ENCODE measurements around the gene ZFAND4.
A peak's percentile ranks its signal among the peaks of the same experiment; 100 is the strongest.
"Not testable (repeated sequence)": the region's sequence is repeated elsewhere in the genome, so short reads cannot be mapped to it uniquely, and the experiment has no call there.

Gene ZFAND4

DNA sequence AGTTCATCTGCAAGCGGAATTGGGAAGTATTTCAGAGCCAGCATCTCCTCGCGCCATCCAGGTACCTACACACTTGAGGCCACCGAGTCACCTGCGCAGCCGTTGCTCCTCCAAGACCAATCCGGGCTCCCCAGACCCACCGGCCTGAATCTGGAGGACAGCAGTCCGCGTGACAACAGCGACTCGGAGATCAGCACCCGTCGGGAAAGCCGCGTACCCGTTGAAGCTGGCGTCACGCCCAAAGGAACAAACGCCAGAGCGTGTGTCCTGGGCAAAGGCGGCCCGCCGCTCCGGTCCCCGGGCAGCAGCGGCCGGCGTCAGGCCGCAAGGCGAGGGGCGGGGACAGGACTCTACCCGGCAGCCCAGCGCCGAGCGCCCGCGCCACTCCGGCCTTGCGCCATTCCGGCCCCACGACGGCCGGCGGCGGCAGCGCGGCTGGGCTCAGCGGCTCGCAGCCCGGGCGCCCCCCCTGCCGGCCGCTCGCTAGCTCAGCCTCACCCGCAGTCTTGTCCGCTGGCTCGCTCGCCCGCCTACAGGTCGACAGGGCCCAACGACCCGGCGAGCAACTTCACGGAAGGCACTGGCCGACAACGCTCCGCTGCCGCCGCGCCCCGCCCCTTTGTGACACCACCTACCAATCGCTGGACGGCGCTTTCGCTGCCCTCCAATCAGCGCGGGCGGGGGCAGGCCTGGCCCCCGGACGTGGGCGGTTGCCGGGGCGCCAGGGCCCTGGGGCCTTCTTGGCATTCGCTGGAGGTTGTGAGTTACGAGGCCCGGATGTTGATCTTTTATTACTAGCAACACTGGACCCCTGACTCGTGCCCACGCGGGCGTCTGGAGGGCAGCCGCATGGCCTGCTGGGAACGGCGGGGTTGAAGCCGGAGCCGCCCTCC is at the start of gene ZFAND4:
Gene ZFAND4 (minus strand): TSS at position 592 of the 893 bp plus-strand sequence. CDS start 9,047 bp downstream, outside the sequence.
- peak; percentile 99 for DNase-seq (ENCODE audit: low spot score)

GRCh38 chr10:45721503-45721902 is 48.9 kb upstream of the ZFAND4 start:
- DNase-seq (ENCODE audit: low spot score) = not testable (repeated sequence)

- DNase-seq (ENCODE audit: low spot score) = not testable (repeated sequence)
Measured at GRCh38 chr10:45717642-45718041, 45.1 kb upstream of the ZFAND4 start.

GRCh38 chr10:45717053-45717452 is 44.5 kb upstream of the ZFAND4 start:
- not testable (repeated sequence) for DNase-seq (ENCODE audit: low spot score)

DNA sequence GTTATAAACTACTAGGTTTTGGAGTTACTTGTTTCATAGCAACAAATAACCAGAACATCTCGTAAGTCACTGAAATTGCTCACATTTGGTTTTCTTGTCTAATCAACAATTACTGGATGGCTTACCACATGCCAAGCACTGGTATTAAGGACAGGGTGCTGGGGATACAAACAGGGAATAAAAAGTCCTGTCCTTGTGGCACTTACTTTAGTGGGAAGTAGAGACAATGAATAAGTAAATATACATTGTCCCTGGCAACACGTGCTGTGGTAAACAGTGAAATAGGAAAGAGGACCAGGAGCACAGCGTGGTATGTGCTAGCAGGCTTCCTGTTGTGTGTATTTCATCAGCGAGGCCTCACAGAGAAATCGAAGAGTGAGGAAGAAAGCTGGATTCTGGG is 38.7 kb upstream of the ZFAND4 start:
- DNase-seq (ENCODE audit: low spot score) = not testable (repeated sequence)

DNA sequence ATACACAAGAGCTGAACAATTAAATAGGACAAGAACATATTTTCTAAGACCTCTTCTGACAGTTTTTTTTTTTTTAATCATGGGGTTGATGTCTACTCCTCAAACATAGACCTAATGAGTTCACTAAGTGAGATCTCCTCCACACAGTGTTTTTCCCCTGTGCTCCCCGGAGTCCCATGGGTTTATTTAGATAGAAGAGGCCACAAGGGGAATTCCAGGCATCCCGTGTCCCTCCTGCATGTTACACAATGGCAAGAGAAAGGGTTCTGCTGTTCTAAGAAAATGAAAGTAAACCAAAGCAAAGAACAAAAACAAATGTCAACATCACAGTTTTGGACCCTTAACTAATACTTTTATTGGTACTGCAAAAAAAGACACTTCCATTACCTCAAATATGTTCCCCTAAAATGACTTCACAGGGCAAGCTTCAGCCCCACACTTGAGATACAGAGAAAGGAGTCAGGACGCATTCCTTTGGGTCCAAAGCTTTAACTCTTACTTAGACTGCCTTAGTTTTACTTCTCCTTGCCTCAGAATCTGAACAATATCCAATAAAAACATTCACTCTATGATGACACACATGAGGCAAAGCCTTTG is 37.7 kb upstream of the ZFAND4 start:
- DNase-seq (ENCODE audit: low spot score) = not testable (repeated sequence)

DNA sequence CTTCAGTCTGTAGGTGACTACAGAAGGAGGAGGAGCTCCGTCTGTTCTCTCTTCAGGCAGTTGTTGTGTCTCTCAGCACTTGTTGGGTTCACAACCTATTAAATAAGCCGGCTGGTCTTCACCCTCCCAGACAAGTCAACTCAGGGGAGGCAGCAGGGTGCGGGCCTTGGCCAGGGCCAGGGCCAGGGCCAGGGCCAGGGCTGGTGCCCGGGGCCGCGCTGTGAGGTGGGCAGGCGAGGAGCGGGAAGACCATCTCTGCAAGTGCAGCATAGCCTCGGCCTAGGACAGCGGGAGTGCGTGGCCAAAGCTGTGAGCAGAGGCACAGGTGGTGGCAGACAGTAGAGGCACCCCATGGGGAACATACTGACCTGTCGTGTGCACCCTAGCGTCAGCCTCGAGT is 5.9 kb upstream of the ZFAND4 start:
- DNase-seq (ENCODE audit: low spot score) = not testable (repeated sequence)

DNA sequence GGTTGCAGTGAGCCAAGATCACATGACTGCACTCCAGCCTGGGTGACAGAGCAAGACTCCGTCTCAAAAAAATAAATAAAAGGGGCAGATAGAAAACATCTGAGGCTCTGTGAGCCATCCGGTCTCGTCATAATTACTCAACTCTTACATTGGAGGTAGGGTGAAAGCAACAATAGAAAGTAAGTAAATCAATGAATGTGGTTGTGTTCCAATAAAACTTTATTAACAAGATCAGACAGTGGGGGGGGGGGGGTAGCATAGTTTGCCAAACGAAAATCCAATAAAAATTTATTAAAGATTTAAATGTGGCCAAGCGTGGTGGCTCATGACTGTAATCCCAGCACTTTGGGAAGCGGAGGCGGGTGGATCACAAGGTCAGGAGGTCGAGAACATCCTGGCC is 2.8 kb upstream of the ZFAND4 start:
- no peak for DNase-seq (ENCODE audit: low spot score)

- DNase-seq (ENCODE audit: low spot score) = no peak
Measured at GRCh38 chr10:45673074-45673648, 589 bp upstream of the ZFAND4 start.

DNA sequence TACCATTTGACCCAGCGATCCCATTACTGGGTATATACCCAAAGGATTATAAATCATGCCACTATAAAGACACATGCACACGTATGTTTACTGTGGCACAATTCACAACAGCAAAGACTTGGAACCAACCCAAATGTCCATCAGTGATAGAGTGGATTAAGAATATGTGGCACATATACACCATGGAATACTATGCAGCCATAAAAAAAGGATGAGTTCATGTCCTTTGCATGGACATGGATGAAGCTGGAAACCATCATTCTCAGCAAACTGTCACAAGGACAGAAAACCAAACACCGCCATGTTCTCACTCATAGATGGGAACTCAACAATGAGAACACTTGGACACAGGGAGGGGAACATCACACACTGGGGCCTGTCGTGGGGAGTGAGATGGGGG is 1.3 kb downstream of the ZFAND4 start:
- DNase-seq (ENCODE audit: low spot score) = not testable (repeated sequence)

GRCh38 chr10:45669897-45670296 is 2.7 kb downstream of the ZFAND4 start:
- not testable (repeated sequence) for DNase-seq (ENCODE audit: low spot score)

DNA sequence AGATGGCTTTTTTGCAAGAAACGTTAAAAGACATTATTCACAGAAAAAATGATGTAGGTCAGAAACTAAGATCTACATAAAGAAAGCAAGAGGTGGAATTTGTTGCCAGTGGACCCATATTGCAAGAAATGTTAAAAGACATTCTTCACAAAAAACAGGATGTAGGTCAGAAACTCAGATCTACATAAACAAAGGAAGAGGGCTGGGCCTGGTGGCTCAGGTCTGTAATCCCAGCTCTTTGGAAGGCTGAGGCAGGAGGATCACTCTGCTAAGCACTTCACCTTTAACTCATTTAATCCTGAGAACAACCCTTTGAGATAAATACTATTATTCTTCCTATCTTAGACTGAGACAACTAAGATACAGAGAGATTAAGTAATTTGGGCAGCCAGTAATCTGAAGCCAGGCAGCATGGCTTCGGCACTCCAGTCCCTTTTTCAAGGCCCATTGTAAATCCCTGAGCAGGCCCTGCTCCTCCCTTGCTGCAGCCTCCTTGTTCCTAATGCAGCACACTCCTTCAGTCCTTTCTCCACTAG is 11.6 kb downstream of the ZFAND4 start:
- no peak for DNase-seq (ENCODE audit: low spot score)

DNA sequence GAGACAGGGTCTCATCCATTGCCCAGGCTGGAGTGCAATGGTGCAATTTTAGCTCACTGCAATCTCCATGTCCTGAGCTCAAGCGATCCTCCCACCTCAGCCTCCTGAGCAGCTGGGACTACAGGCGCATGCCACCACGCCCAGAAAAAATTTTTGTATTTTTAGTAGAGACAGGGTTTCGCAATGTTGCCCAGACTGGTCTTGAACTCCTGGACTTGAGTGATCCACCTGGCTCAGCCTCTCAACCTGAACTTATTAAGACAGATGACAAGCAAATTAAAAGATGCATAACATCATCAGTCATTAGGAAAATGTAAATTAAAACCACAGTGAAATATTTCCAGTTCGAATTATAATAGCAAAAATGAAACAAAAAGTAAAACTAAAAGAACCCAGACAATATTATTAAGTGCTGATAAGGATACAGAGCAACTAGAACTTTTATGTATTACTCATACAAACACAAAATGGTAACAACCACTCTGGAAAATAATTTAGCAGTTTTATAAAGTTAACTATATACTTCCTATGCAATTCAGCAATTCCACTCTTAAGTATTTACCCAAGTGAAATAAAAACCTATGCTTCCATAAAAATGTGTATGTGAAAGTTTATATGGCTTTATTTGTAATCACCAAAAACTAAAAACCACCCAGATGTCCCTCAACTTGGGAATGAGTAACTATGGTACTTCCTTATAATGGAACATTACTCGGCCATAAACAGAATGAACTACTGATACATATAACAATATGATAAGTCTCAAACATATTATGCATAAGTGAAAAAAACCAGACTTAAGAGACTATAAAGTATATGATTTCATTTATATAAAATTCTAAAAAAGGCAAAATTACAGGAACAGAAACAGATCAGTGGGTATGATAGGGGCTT is 15.3 kb downstream of the ZFAND4 start:
- DNase-seq (ENCODE audit: low spot score) = no peak

- DNase-seq (ENCODE audit: low spot score) = no peak
Measured at GRCh38 chr10:45655219-45655618, 17.4 kb downstream of the ZFAND4 start.

GRCh38 chr10:45654753-45655141 is 17.8 kb downstream of the ZFAND4 start:
- DNase-seq (ENCODE audit: low spot score) = not testable (repeated sequence)

- DNase-seq (ENCODE audit: low spot score) = no peak
Measured at GRCh38 chr10:45653454-45653853, 19.1 kb downstream of the ZFAND4 start.

- no peak for DNase-seq (ENCODE audit: low spot score)
Measured at GRCh38 chr10:45652511-45652910, 20.1 kb downstream of the ZFAND4 start.

- DNase-seq (ENCODE audit: low spot score) = no peak
Measured at GRCh38 chr10:45649296-45649695, 23.3 kb downstream of the ZFAND4 start.

- DNase-seq (ENCODE audit: low spot score) = no peak
Measured at GRCh38 chr10:45647118-45647517, 25.5 kb downstream of the ZFAND4 start.

- no peak for DNase-seq (ENCODE audit: low spot score)
Measured at GRCh38 chr10:45646384-45647050, 26.1 kb downstream of the ZFAND4 start.

GRCh38 chr10:45644527-45644926 is 28.0 kb downstream of the ZFAND4 start:
- DNase-seq (ENCODE audit: low spot score) = no peak
